SH-SY5Y (cell line): ENCODE measurements around the gene MAP3K7CL.

ENCODE experiments used
- GATA2 ChIP-seq: IDR thresholded peaks from 2 replicates; pipeline ENCODE4 v1.6.1; 2011; ENCODE audit warnings: mild to moderate bottlenecking, low read depth, low read length
- GATA3 ChIP-seq: IDR thresholded peaks from 2 replicates; pipeline ENCODE4 v1.6.1; 2011; ENCODE audit warnings: low read depth, mild to moderate bottlenecking, low read length, moderate library complexity

DNA sequence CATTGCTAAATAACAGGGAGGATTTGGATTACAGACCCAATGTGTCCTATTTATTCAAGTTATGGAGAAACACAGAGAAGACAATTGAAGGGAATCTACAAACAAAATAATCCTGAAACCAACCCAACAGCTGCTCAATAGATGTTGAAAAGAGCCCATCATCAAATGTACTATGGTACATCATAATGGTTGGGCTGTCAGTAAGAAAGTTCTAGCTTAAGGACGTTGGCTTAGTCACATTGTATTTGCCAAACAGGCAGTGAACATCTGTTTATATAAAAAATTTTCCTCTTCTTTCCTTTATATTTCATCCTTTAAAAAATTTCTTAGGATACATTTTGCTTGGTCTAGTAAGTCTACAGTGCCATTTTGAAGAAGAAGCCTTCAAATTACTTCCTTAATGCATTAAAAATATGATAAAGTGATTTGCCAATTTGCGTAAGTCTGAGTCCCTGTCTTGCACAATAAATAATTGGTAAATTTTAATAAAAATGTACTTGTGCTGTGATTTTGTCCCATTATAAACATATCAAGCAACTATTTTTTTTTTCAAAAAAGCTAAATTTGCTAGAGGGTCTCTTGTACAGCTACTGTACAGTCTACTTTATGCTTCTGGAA lies 14.4 kb downstream of the MAP3K7CL start:
- no peak for TF ChIP-seq GATA2
- TF ChIP-seq GATA3: no peak
